HEK293 (cell line): ENCODE measurements around the gene UBA3.

ENCODE experiments used
- CTCF ChIA-PET: fragments of 350-600 bp; formaldehyde crosslinking; extraction: SDS; loops from one replicate; lab custom pipeline; 2021; ENCODE audit warnings: antibody characterized with exemption; lab: Yijun Ruan, JAX
- POLR2A ChIA-PET: fragments of 300-600 bp; formaldehyde crosslinking; extraction: SDS; loops from one replicate; lab custom pipeline; 2020; ENCODE audit warnings: antibody characterized with exemption, inconsistent platforms; lab: Yijun Ruan, JAX
- H3K27ac ChIP-seq: fragments of 200-500 bp; sonication (Bioruptor generic); 2 replicates; pipeline ENCODE4 v1.5.1; 2014; ENCODE audit warnings: low read depth, low read length, control low read depth, inconsistent platforms; ENCODE audit errors: extremely low read depth
- H3K36me3 ChIP-seq, 2 experiments: fragments of 200-500 bp in 1 of 2; sonication (Bioruptor generic) in 1 of 2; 1 replicate in 1 of 2; 2 replicates in 1 of 2; pipeline ENCODE4 v1.5.1; 2014 to 2017; ENCODE audit warnings: inconsistent platforms in 2 of 2, low read length in 2 of 2; ENCODE audit not compliant: control insufficient read depth in 2 of 2, insufficient read depth in 1 of 2
- H3K4me1 ChIP-seq: fragments of 200-500 bp; sonication (Bioruptor generic); 2 replicates; pipeline ENCODE4 v1.5.1; 2014; ENCODE audit warnings: mild to moderate bottlenecking, low read length, inconsistent platforms; ENCODE audit not compliant: control insufficient read depth, insufficient read depth
- H3K4me3 ChIP-seq: 2 replicates; pipeline ENCODE4 v1.5.1; 2011; ENCODE audit warnings: low read depth, mild to moderate bottlenecking, control low read depth, low read length, moderate library complexity
- H3K9me3 ChIP-seq: fragments of 200-500 bp; sonication (Bioruptor generic); 2 replicates; pipeline ENCODE4 v1.5.1; 2014; ENCODE audit warnings: low read depth, low read length, inconsistent platforms; ENCODE audit not compliant: control insufficient read depth, insufficient read depth
- CTCF ChIP-seq: fragments of 450-650 bp; formaldehyde crosslinking; IDR thresholded peaks from 2 replicates; pipeline ENCODE4 v1.5.1; 2016; ENCODE audit warnings: missing biosample characterization, missing genetic modification characterization
- GFI1B ChIP-seq: fragments of 450-650 bp; formaldehyde crosslinking; IDR thresholded peaks from 2 replicates; pipeline ENCODE4 v1.5.1; 2016; ENCODE audit warnings: missing biosample characterization, missing genetic modification characterization
- OSR2 ChIP-seq: fragments of 450-650 bp; formaldehyde crosslinking; IDR thresholded peaks from 2 replicates; pipeline ENCODE4 v1.5.1; 2016; ENCODE audit warnings: missing biosample characterization, missing genetic modification characterization
- TRIM28 ChIP-seq: IDR thresholded peaks from 2 replicates; pipeline ENCODE4 v1.6.1; 2011; ENCODE audit warnings: low read length, control low read depth, borderline replicate concordance
- ZBTB26 ChIP-seq: fragments of 450-650 bp; formaldehyde crosslinking; optimal IDR thresholded peaks from 2 replicates; pipeline ENCODE3; 2016; ENCODE audit warnings: missing biosample characterization, mild to moderate bottlenecking, missing genetic modification characterization
- ZFHX2 ChIP-seq: fragments of 450-650 bp; formaldehyde crosslinking; conservative IDR thresholded peaks from 2 replicates; pipeline ENCODE4 v1.5.1; 2016; ENCODE audit warnings: missing biosample characterization, missing genetic modification characterization
- ZFP41 ChIP-seq: fragments of 450-650 bp; formaldehyde crosslinking; IDR thresholded peaks from 2 replicates; pipeline ENCODE4 v1.5.1; 2016; ENCODE audit warnings: missing biosample characterization, missing genetic modification characterization, borderline replicate concordance
- ZNF121 ChIP-seq: fragments of 450-650 bp; formaldehyde crosslinking; IDR thresholded peaks from 2 replicates; pipeline ENCODE4 v1.5.1; 2016; ENCODE audit warnings: missing biosample characterization, missing genetic modification characterization
- ZNF132 ChIP-seq: fragments of 450-650 bp; formaldehyde crosslinking; IDR thresholded peaks from 2 replicates; pipeline ENCODE4 v1.5.1; 2017; ENCODE audit warnings: missing biosample characterization, missing genetic modification characterization, borderline replicate concordance
- ZNF184 ChIP-seq: fragments of 450-650 bp; IDR thresholded peaks from 2 replicates; pipeline ENCODE4 v1.5.1; 2018; ENCODE audit warnings: missing biosample characterization, mild to moderate bottlenecking, missing genetic modification characterization
- ZNF19 ChIP-seq: fragments of 450-650 bp; formaldehyde crosslinking; IDR thresholded peaks from 2 replicates; pipeline ENCODE4; 2016; ENCODE audit warnings: missing biosample characterization, missing genetic modification characterization, low read depth
- ZNF366 ChIP-seq: fragments of 450-650 bp; formaldehyde crosslinking; conservative IDR thresholded peaks from 2 replicates; pipeline ENCODE4 v1.5.1; 2016; ENCODE audit warnings: missing biosample characterization, missing genetic modification characterization
- ZNF391 ChIP-seq: fragments of 450-650 bp; formaldehyde crosslinking; IDR thresholded peaks from 2 replicates; pipeline ENCODE4 v1.5.1; 2016; ENCODE audit warnings: low read depth, missing biosample characterization, missing genetic modification characterization, borderline replicate concordance
- ZNF501 ChIP-seq: fragments of 450-650 bp; formaldehyde crosslinking; IDR thresholded peaks from 2 replicates; pipeline ENCODE4 v1.5.1; 2016; ENCODE audit warnings: missing biosample characterization, missing genetic modification characterization
- ZNF623 ChIP-seq: fragments of 450-650 bp; formaldehyde crosslinking; IDR thresholded peaks from 2 replicates; pipeline ENCODE4 v1.5.1; 2016; ENCODE audit warnings: missing biosample characterization, missing genetic modification characterization
- ZNF76 ChIP-seq: fragments of 450-650 bp; formaldehyde crosslinking; IDR thresholded peaks from 2 replicates; pipeline ENCODE4; 2016; ENCODE audit warnings: low read depth, missing biosample characterization, missing genetic modification characterization, borderline replicate concordance
- ZNF776 ChIP-seq: fragments of 450-650 bp; formaldehyde crosslinking; IDR thresholded peaks from 2 replicates; pipeline ENCODE4 v1.5.0; 2017; ENCODE audit warnings: missing biosample characterization, missing genetic modification characterization, borderline replicate concordance
- ZNF791 ChIP-seq: fragments of 450-650 bp; formaldehyde crosslinking; IDR thresholded peaks from 2 replicates; pipeline ENCODE4 v1.5.1; 2016; ENCODE audit warnings: missing biosample characterization, missing genetic modification characterization
- TF ChIP-seq, protein P1 (sequence below): fragments of 450-650 bp; formaldehyde crosslinking; IDR thresholded peaks from 2 replicates; pipeline ENCODE4 v1.5.1; 2016; ENCODE audit warnings: missing biosample characterization, missing genetic modification characterization
- TF ChIP-seq, protein P2 (sequence below): sonication (generic); formaldehyde crosslinking; IDR thresholded peaks from 2 replicates; pipeline ENCODE4 v1.8.1; 2022; ENCODE audit warnings: mild to moderate bottlenecking, moderate library complexity, missing genetic modification reagents

Gene UBA3

GRCh38 chr3:69105320-69105719 lies 25.2 kb upstream of the UBA3 start:
- no peak for TF ChIP-seq ZNF366 (tag by site-specific recombination)
- TF ChIP-seq TRIM28 = no peak
- no peak for TF ChIP-seq ZNF121 (tag by site-specific recombination)
- TF ChIP-seq, protein P1, sequence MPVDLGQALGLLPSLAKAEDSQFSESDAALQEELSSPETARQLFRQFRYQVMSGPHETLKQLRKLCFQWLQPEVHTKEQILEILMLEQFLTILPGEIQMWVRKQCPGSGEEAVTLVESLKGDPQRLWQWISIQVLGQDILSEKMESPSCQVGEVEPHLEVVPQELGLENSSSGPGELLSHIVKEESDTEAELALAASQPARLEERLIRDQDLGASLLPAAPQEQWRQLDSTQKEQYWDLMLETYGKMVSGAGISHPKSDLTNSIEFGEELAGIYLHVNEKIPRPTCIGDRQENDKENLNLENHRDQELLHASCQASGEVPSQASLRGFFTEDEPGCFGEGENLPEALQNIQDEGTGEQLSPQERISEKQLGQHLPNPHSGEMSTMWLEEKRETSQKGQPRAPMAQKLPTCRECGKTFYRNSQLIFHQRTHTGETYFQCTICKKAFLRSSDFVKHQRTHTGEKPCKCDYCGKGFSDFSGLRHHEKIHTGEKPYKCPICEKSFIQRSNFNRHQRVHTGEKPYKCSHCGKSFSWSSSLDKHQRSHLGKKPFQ = no peak
- TF ChIP-seq ZNF184 (tag by site-specific recombination) = no peak
- no peak for TF ChIP-seq ZNF76 (tag by site-specific recombination)
- TF ChIP-seq, protein P2, sequence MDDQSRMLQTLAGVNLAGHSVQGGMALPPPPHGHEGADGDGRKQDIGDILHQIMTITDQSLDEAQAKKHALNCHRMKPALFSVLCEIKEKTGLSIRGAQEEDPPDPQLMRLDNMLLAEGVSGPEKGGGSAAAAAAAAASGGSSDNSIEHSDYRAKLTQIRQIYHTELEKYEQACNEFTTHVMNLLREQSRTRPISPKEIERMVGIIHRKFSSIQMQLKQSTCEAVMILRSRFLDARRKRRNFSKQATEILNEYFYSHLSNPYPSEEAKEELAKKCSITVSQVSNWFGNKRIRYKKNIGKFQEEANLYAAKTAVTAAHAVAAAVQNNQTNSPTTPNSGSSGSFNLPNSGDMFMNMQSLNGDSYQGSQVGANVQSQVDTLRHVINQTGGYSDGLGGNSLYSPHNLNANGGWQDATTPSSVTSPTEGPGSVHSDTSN (CRISPR knock-in tag) = no peak
- TF ChIP-seq CTCF (tag by site-specific recombination) = no peak
- no peak for TF ChIP-seq ZNF501
- TF ChIP-seq ZFHX2 = no peak
- no peak for TF ChIP-seq GFI1B (tag by site-specific recombination)
- TF ChIP-seq ZNF791 = no peak
- TF ChIP-seq ZNF623 (tag by site-specific recombination) = no peak
- no peak for TF ChIP-seq ZNF19 (tag by site-specific recombination)
- no peak for TF ChIP-seq ZNF776 (tag by site-specific recombination)
- TF ChIP-seq, all 188 proteins: peak for 0
- H3K36me3 ChIP-seq = peaks cover 0 to 45% of the 10 kb centered on the region in 2 experiments; a peak in 2 of 3 replicates
- no peaks in the 10 kb centered on the region for H3K9me3 ChIP-seq
- no peak overlapping the region for H3K27ac ChIP-seq
- H3K4me1 ChIP-seq = no peaks in the 10 kb centered on the region
- no peak overlapping the region for H3K4me3 ChIP-seq
- CTCF ChIA-PET = interaction anchor here (2.5 kb wide), 1 partner anchor 14 kb away, joined by 11 read pairs; no protein-coding TSS in a partner anchor
- POLR2A ChIA-PET = no interaction called here

GRCh38 chr3:69104586-69104985 lies 24.4 kb upstream of the UBA3 start:
- Histone ChIP-seq H3K4me1 (no peaks in the 10 kb centered on the region), H3K27ac (no peak overlapping the region), H3K36me3 (peaks cover 0 to 45% of the 10 kb centered on the region in 2 experiments; a peak in 2 of 3 replicates), H3K9me3 (no peaks in the 10 kb centered on the region), H3K4me3 (no peak overlapping the region)
- CTCF ChIA-PET = no interaction called here
- TF ChIP-seq ZFP41 (tag by site-specific recombination) (no peak), ZNF132 (no peak), ZNF121 (tag by site-specific recombination) (no peak), ZBTB26 (no peak), ZNF366 (tag by site-specific recombination) (no peak), OSR2 (tag by site-specific recombination) (no peak), ZNF391 (tag by site-specific recombination) (no peak)
- POLR2A ChIA-PET = no interaction called here
